GM19193 (cell line): ENCODE data around the gene CCDC188.

Source experiments
- POLR2A ChIP-seq: IDR thresholded peaks from 4 replicates; pipeline ENCODE4 v1.6.1; 2011; ENCODE audit not compliant: insufficient read depth, insufficient read length; ENCODE audit errors: extremely low read depth

The CCDC188 gene

GRCh38 chr22:20191000-20191515, 40.2 kb upstream of the CCDC188 start:
- TF ChIP-seq POLR2A, result no peak

- no peak for TF ChIP-seq POLR2A
These were observed 37.7 kb upstream of the CCDC188 start for GRCh38 chr22:20188567-20188877.

- TF ChIP-seq POLR2A, result no peak
These were observed 37.1 kb upstream of the CCDC188 start for GRCh38 chr22:20187777-20188566.

- TF ChIP-seq POLR2A, result no peak
These were observed 36.2 kb upstream of the CCDC188 start for GRCh38 chr22:20186871-20187546.

- TF ChIP-seq POLR2A, result no peak
These were observed 35.5 kb upstream of the CCDC188 start for GRCh38 chr22:20186183-20186870.

GRCh38 chr22:20185750-20186149, 34.9 kb upstream of the CCDC188 start:
- no peak for TF ChIP-seq POLR2A

GRCh38 chr22:20184501-20185165, 33.8 kb upstream of the CCDC188 start:
- TF ChIP-seq POLR2A, result no peak

GRCh38 chr22:20183823-20184222, 33.0 kb upstream of the CCDC188 start:
- TF ChIP-seq POLR2A, result no peak

- TF ChIP-seq POLR2A, result no peak
These were observed 32.2 kb upstream of the CCDC188 start for GRCh38 chr22:20183101-20183500.

- no peak for TF ChIP-seq POLR2A
These were observed 31.5 kb upstream of the CCDC188 start for GRCh38 chr22:20182365-20182764.

- no peak for TF ChIP-seq POLR2A
These were observed 31.0 kb upstream of the CCDC188 start for GRCh38 chr22:20181884-20182236.

GRCh38 chr22:20181194-20181883, 30.5 kb upstream of the CCDC188 start:
- no peak for TF ChIP-seq POLR2A

GRCh38 chr22:20180640-20181039, 29.8 kb upstream of the CCDC188 start:
- TF ChIP-seq POLR2A, result no peak

GRCh38 chr22:20180245-20180630, 29.4 kb upstream of the CCDC188 start:
- no peak for TF ChIP-seq POLR2A
